K562 treated with DMSO at 1 percent for 12 hours (cell line): Measurements from ENCODE around the gene STARD3NL. TPM values are rescaled to one million over a fixed set of nuclear protein-coding genes. Genes with fewer than 3 reads are reported as not detected.

Source experiments
- total RNA-seq: library from RNA; unstranded; fragments of 300-600 nt; gene quantifications from 2 replicates; pipeline ENCODE4 v1.2.3, GENCODE V29; 2022; ENCODE audit not compliant: insufficient read depth

STARD3NL gene, protein sequence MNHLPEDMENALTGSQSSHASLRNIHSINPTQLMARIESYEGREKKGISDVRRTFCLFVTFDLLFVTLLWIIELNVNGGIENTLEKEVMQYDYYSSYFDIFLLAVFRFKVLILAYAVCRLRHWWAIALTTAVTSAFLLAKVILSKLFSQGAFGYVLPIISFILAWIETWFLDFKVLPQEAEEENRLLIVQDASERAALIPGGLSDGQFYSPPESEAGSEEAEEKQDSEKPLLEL
- 33.6 and 47.4 TPM in 2 replicates for total RNA-seq

GRCh38 chr7:38178004-38178694 lies at the start of gene STARD3NL:
Gene STARD3NL, plus strand, starts transcription at chr7:38178245. Its CDS starts 29,260 bp downstream, at chr7:38207505.

GRCh38 chr7:38273286-38273995 lies 95.4 kb downstream of the STARD3NL start, which contains the start of gene TARP:
Gene TARP, minus strand, starts transcription at chr7:38273636.

